PC-3 (cell line): ENCODE results near the gene CNTNAP2.

Experiments used
- CTCF ChIP-seq: fragments of 300-600 bp; sonication (generic); conservative IDR thresholded peaks from 2 replicates; pipeline ENCODE4 v1.5.1; 2017; ENCODE audit warnings: antibody characterized with exemption, low read depth, mild to moderate bottlenecking, low read length
- EZH2 ChIP-seq: fragments of 300-600 bp; sonication (generic); IDR thresholded peaks from one replicate; pipeline ENCODE4 v1.6.1; 2017; ENCODE audit warnings: antibody characterized with exemption, mild to moderate bottlenecking, low read length; ENCODE audit not compliant: unreplicated experiment
- EZH2phosphoT487 ChIP-seq: fragments of 300-600 bp; sonication (generic); IDR thresholded peaks from 2 replicates; pipeline ENCODE4 v1.6.1; 2018; ENCODE audit warnings: mild to moderate bottlenecking, antibody characterized with exemption, low read length, borderline replicate concordance

- TF ChIP-seq CTCF: no peak
- TF ChIP-seq EZH2: no peak
- TF ChIP-seq EZH2phosphoT487: no peak
Measured at GRCh38 chr7:148056406-148056805, 1939.8 kb downstream of the CNTNAP2 start.
